Endothelial cell (in vitro differentiated cells): ENCODE data around the gene SRD5A2. TPM values are rescaled to one million over a fixed set of nuclear protein-coding genes. Genes with fewer than 3 reads are reported as not detected.

ENCODE experiments used
- DNase-seq: peaks from one replicate; pipeline ENCODE4 v3.0.0; 2021; ENCODE audit warnings: low spot score
- H3K27ac Mint-ChIP-seq: one replicate; pipeline ENCODE4 v1.8.0; 2021; ENCODE audit warnings: mixed read lengths, inconsistent platforms; ENCODE audit not compliant: unreplicated experiment
- H3K27me3 Mint-ChIP-seq: one replicate; pipeline ENCODE4 v1.8.0; 2021; ENCODE audit warnings: mild to moderate bottlenecking, moderate library complexity, mixed read lengths, inconsistent platforms; ENCODE audit not compliant: unreplicated experiment
- H3K36me3 Mint-ChIP-seq: one replicate; pipeline ENCODE4 v1.8.0; 2021; ENCODE audit warnings: mild to moderate bottlenecking, low read depth, mixed read lengths, inconsistent platforms; ENCODE audit not compliant: unreplicated experiment
- H3K4me1 Mint-ChIP-seq: one replicate; pipeline ENCODE4 v1.8.0; 2021; ENCODE audit warnings: mild to moderate bottlenecking, mixed read lengths, inconsistent platforms; ENCODE audit not compliant: unreplicated experiment
- H3K4me3 Mint-ChIP-seq: one replicate; pipeline ENCODE4 v1.8.0; 2021; ENCODE audit warnings: mild to moderate bottlenecking, mixed read lengths, inconsistent platforms; ENCODE audit not compliant: unreplicated experiment
- H3K9me3 Mint-ChIP-seq: one replicate; pipeline ENCODE4 v1.8.0; 2021; ENCODE audit warnings: mixed read lengths, inconsistent platforms; ENCODE audit not compliant: unreplicated experiment
- total RNA-seq: library from RNA; stranded (reverse); fragmentation: NEBNext Ultra II Directional; extraction: Animal tissue kit (Norgen Biotek cat#: 25700); gene quantifications from one replicate; pipeline ENCODE4 v1.2.1, GENCODE V29; 2021; ENCODE audit not compliant: unreplicated experiment
- TF ChIP-seq, protein P1 (sequence below): fragments of 200-600 bp; sonication (generic); IDR thresholded peaks from one replicate; pipeline ENCODE4 v1.5.0; 2021; ENCODE audit warnings: antibody characterized with exemption; ENCODE audit not compliant: unreplicated experiment

Gene SRD5A2
- total RNA-seq, 1 donor from 2014 or later, result 0.64 TPM

GRCh38 chr2:31475692-31476091 is 105.0 kb downstream of the SRD5A2 start:
- H3K9me3 Mint-ChIP-seq, result no peaks in the 10 kb centered on the region
- no peaks in the 10 kb centered on the region for H3K36me3 Mint-ChIP-seq
- no peak for DNase-seq
- H3K27ac Mint-ChIP-seq, result no peak overlapping the region
- H3K4me3 Mint-ChIP-seq, result no peak overlapping the region
- TF ChIP-seq, protein P1, sequence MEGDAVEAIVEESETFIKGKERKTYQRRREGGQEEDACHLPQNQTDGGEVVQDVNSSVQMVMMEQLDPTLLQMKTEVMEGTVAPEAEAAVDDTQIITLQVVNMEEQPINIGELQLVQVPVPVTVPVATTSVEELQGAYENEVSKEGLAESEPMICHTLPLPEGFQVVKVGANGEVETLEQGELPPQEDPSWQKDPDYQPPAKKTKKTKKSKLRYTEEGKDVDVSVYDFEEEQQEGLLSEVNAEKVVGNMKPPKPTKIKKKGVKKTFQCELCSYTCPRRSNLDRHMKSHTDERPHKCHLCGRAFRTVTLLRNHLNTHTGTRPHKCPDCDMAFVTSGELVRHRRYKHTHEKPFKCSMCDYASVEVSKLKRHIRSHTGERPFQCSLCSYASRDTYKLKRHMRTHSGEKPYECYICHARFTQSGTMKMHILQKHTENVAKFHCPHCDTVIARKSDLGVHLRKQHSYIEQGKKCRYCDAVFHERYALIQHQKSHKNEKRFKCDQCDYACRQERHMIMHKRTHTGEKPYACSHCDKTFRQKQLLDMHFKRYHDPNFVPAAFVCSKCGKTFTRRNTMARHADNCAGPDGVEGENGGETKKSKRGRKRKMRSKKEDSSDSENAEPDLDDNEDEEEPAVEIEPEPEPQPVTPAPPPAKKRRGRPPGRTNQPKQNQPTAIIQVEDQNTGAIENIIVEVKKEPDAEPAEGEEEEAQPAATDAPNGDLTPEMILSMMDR, result no peak
- no peaks in the 10 kb centered on the region for H3K27me3 Mint-ChIP-seq
- no peaks in the 10 kb centered on the region for H3K4me1 Mint-ChIP-seq

GRCh38 chr2:31474296-31474695 is 106.4 kb downstream of the SRD5A2 start:
- Mint-ChIP-seq H3K4me3 (no peak overlapping the region), H3K4me1 (no peaks in the 10 kb centered on the region), H3K27ac (no peak overlapping the region), H3K9me3 (no peaks in the 10 kb centered on the region), H3K36me3 (no peaks in the 10 kb centered on the region), H3K27me3 (no peaks in the 10 kb centered on the region)
- TF ChIP-seq, protein P1, result no peak
- DNase-seq, result no peak

Other genes starting within 250 kb of the SRD5A2 start
- 1.0 TPM for gene XDH, start 166.2 kb downstream of the SRD5A2 start, total RNA-seq